Ecto neural progenitor cell (in vitro differentiated cells): ENCODE data around the gene SF1.
A peak's percentile ranks its signal among the peaks of the same experiment; 100 is the strongest.

Experiments used
- DNase-seq: peaks from one replicate; pipeline ENCODE4 v3.0.0-alpha.2; 2018; ENCODE audit warnings: low spot score

SF1 gene

DNA sequence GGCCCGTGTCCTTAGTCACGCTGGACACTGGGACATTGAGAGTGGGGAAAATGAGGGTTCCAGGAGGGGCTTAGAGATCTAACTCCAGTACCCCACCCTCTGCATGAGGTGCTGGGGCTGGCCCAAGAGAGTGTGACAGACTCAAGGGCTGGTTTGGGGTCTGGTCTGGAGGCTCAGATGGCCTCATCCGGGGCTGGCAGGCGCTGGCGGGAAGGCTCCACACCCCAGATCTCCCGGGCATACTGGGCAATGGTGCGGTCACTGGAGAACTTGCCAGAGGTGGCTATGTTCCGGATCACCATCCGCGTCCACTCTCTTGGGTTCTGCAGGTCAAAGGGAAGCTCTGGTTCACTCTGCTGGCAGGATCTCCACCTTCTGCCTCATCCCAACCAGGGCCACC, 31.9 kb downstream of the SF1 start:
- DNase-seq, result no peak

DNA sequence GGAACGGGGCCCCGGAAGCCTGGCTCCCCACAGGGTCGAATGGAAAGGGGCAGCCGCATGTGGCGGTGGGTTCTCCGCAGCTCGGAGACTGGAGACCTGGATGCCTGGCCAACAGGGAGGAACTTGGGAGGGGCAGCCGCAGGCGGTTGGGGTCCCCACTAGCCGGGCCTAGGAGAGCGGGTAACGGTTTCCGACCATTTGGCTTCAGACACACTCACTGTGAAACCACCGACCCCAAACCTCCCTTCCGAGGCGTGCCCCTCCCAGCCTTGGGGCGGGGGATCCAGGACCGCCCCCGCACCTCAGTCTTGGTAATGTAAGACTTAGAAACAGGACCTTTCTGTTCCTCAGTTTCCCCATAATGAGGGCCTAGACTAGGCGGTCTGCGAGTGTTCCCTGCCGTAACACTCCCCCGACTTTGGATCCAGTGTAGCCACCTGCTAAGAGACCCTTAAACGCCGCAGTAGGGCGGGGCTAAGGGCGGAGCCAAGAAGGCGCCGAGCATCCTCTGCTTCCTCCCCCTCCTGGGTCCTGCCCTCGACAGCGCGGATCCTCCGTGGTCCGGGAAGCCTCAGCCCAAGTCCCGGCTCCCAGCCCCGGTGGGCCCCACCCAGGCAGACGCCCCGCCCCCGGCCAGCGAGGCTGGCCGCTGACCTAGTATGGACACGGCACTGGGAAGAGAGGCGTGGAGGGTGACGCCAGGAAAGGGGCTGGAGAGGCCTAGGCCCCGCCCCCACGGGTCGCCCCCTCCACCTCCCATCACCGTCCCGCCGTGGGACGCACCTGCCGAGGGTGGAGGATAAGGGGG, 32.6 kb downstream of the SF1 start:
- peak; percentile 87 for DNase-seq

DNA sequence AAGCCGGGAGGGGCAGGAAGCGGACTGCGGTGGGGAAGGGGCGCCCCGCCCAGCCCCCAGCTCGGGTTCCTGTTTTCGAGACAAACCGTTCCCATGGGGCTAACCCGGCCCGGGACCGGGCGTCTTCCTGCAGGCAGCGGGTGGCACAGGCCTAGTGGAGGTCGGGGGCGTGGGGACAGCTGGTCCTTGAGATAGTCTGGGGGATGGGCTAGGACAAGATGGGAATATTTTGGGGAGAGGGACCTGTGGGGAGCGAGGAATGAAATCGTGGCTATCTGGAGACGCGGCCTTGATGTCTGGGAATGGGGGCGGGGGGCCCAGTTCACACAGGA, 33.2 kb downstream of the SF1 start:
- peak; percentile 72 for DNase-seq

DNA sequence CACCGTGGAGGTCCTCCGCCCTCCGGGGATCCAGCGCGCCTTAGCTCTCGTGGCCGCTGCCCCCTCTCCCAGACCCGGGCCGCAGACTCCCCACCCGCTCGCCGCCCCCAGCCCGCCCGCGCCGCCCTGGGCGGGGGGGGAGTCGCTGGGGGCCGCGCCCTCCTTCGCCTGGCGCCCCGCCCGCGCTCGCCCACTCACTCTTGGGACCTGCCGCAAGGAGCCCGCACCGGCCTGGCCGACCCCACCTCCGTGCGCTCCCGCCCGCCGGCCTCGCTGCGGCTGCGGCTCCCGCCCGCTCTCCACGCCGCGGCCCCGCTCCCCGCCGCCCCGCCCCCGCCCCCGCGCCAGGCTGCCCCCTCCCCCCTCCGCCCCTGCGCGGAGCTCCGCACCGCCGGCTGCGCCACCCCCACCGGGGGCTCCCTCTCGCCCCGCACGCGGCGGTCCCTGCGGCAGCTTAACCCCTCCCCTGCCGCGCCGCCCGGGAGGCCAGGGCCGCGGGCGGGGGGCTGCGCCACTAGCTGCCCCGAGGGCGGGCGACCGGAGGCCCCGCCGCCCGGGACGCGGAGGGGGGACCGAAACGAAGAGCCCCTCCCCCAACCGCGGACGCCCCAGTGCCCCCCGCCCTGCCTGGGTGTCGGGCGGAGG, 33.7 kb downstream of the SF1 start:
- DNase-seq, result no peak

GRCh38 chr11:64743591-64744543, 34.5 kb downstream of the SF1 start, which contains the start of gene RASGRP2:
TSS of gene RASGRP2 (minus strand) at chr11:64744142. CDS start at chr11:64742866, 1,276 bp downstream.
- DNase-seq, result peak; percentile 81

GRCh38 chr11:64742889-64743590, 35.3 kb downstream of the SF1 start:
- DNase-seq, result peak; percentile 87

DNA sequence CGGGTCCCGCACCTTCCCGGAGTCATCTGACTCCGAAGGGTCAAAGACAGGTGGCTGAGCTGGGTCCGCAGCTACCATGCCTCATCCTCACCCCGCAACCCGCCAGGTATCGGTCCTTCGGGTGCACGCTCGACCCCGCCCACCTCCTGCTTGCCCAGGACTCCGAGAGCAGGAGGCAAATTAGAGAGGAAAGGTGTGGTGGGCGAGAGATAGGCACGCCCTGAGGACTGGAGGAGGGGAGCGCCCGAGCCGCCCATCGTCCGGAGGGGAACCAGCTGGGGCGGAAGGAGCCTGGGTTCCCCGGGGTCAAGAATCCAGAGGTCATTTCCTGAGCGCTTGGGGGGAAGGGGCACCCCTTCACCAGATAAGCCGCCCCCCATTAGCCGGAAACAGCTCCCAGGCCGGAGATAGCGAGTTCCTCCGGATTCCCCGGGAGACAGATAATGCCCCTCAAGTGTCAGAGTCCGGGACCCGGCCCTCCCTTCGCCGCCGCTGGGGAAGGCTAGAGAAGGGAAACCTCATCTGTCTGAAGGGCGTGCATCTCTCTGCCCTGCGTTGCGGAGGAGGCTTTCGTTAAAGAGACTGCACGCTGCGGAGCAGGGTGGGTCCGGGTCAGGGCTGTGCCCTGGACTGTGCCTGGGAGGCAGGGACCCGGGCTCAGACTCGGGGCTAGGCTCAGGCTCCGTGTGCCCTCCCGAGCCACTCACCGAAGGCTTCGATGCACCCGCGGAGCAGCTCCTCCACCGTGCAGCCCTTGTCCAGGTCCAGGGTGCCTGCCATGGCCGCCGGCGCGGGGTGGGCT, 36.1 kb downstream of the SF1 start:
- DNase-seq, result no peak

- no peak for DNase-seq
Measured at GRCh38 chr11:64741375-64742086, 36.8 kb downstream of the SF1 start.

- DNase-seq, result no peak
Measured at GRCh38 chr11:64739871-64740270, 38.5 kb downstream of the SF1 start.

GRCh38 chr11:64736654-64737053, 41.7 kb downstream of the SF1 start:
- DNase-seq, result no peak

GRCh38 chr11:64735725-64736259, 42.5 kb downstream of the SF1 start:
- DNase-seq, result no peak

DNA sequence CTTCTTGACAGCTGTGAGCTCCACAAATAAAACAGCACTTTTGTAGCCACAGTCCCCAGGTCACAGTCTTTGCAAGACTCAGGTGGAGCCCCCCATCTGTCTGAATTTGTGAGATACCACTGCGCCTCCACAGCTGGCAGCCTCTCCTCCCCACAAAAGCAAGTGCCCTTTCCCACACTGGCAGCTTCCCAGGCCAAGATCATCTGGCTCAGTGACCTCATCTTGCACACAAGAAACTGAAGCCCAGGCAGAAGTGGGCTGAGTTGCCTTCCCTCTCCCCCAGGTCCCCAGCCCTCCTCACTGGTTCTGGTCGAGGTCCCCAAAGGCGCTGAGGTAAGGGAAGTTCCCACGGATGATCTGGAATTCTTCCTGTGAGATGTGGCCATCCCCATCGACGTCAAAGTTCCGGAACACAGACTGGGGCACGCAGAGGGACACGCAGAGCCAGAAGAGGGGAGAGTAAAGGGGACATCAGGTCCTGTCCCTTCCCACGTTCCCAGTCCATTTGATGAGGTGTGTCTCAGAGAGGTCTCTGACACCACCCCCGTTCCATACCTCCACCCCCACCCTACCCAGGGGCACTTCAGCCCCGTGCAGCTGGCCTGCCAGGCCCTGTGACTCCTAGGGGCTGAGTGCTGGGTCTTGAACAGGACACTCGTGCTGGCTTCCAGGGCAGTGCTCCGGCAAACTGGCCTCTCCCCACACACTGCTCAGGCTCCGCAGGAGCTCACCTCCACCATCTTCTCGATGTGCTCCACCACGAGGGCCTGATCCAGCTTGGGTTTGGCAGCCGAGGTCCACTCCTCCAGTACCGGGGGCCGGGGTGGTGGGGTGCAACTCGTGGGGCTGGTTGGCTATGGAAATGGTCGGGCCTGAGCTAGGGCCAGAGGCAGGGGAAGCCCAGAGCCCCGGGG, 43.3 kb downstream of the SF1 start:
- DNase-seq, result no peak

DNA sequence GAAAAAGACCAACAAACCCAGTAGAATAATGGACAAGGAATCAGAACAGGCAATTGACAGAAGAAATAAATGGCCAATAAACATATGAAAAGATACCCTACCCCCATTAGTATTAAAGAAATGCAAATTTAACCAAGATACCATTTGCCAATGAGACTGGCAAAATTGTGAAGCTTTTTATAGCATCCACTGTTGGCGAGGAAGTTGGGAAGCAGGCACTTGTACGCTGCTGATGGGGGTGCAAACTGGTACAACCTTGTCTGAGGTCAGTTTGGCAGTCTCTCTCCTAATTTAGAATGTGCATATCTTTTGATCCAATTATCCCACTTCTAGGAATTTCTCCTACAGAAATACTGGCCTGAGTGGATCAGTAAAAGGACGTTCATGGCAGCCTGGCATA, 46.7 kb downstream of the SF1 start:
- DNase-seq, result no peak

GRCh38 chr11:64729851-64730382, 48.4 kb downstream of the SF1 start:
- peak; percentile 92 for DNase-seq

GRCh38 chr11:64728757-64729365, 49.5 kb downstream of the SF1 start:
- DNase-seq, result no peak

- no peak for DNase-seq
Measured at GRCh38 chr11:64726867-64727530, 51.3 kb downstream of the SF1 start.

- DNase-seq, result peak; percentile 59
Measured at GRCh38 chr11:64726211-64726641, 52.1 kb downstream of the SF1 start.
